Activated CD4-positive, alpha-beta T cell treated with anti-CD3 and anti-CD28 coated beads, Interleukin-2, amount 50 U/mL, for 4 hours (primary cell): ENCODE data around the gene NLN.
"Not testable (repeated sequence)": the region's sequence is repeated elsewhere in the genome, so short reads cannot be mapped to it uniquely, and the experiment has no call there.

Source experiments
- DNase-seq, 2 experiments: peaks; one replicate each; pipeline ENCODE4 v3.0.0-alpha.2; 2020

NLN gene

GRCh38 chr5:65721720-65722574, at the start of gene NLN, which contains the start of gene SGTB:
Gene NLN, plus strand, starts transcription at chr5:65722205. Its CDS starts 169 bp downstream, at chr5:65722374.
Gene SGTB, minus strand, starts transcription at chr5:65722109. Its CDS starts 1,302 bp downstream, at chr5:65720807.
- DNase-seq: peak; percentile 75 to 76

DNA sequence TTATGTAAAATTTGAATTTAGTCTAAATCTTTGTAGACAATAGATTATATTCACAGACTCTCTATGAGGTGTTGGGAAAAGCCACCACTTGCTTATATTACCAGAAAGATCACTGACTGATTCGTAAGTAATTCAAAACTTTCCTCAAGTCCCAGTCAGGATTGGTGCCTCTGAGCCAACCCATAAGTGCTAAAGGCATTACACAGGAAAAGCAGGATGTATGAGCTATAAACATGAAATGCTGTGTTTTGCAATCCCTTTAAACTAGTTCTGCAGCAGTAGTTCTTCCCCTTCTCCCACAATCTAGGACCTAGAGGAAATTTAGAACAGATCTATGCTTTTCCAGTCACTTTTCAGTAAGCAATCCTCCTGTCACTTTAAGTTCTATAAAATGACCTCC, 49.2 kb upstream of the NLN start:
- no peak for DNase-seq

- no peak for DNase-seq
Measured at GRCh38 chr5:65674749-65675148, 47.3 kb upstream of the NLN start.

DNA sequence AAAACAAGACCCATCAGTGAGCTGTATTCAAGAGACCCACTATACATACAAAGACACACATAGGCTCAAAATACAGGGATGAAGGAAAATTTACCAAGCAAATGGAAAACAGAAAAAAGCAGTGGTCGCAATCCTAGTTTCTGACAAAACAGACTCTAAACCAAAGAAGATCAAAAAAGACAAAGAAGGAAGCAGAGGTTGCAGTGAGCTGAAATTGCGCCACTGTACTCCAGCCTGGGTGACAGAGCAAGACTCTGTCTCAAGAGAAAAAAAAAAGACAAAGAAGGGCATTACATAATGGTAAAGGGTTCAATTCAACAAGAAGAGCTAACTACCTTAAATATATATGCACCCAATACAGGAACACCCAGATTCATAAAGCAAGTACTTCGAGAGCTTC, 45.9 kb upstream of the NLN start:
- DNase-seq: not testable (repeated sequence)

- no peak for DNase-seq
Measured at GRCh38 chr5:65682148-65682547, 39.9 kb upstream of the NLN start.

DNA sequence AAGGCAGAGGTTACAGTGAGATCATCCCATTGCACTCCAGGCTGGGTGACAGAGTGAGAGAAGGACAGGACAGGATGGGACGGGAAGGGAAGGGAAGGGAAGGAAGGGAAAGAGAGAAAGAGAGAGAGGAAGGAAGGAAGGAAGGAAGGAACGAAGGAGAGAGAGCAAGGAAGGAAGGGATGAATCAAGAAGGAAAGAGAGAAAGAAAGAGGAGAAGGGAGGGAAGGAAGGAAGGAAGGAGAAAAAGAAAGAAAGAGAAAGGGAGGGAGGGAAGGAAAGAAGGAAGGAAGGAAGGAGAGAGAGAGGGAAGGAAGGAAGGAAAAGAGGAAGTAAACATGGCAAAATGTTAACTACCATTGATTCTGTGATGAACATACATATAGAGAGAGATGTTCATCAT, 28.9 kb upstream of the NLN start:
- DNase-seq: no peak

GRCh38 chr5:65695162-65695755, 26.7 kb upstream of the NLN start:
- no peak for DNase-seq

DNA sequence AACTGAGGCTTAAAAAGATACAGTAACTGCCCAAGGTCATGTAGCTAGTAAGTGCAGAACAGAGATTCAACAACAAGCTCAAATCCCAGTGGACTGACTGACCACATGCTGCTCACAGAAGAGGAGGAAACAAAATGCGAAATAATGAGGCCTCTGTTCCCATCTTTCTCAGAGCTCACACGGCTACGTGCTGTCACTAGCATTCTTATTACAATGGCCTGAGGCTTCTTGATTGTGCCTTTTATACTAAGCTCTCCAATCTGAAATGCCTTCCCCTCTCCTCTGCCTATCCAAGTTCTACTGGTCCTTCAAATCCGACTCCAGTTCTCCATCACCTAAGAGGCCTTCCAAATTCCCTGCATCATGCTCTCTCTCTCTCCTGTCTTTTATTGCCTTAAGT, 26.1 kb upstream of the NLN start:
- no peak for DNase-seq

DNA sequence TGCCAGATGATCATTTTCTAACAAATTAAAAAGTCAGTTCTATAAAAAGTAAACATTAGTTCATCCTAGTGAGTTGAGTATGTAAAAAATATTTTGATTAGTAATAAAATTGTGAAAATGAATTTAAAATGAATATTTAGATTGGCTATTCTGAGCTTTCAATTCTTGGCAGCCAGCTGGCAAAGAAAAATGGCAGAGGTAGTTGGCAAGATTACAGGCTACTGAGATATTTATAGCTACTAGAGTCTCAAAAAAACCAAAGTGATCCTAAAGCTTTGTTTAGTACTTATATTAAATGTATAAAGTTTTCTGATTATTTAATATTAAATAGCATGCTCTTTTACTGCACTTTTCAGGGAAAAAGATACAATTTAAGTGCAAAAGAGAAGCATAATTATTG, 25.1 kb upstream of the NLN start:
- no peak for DNase-seq

DNA sequence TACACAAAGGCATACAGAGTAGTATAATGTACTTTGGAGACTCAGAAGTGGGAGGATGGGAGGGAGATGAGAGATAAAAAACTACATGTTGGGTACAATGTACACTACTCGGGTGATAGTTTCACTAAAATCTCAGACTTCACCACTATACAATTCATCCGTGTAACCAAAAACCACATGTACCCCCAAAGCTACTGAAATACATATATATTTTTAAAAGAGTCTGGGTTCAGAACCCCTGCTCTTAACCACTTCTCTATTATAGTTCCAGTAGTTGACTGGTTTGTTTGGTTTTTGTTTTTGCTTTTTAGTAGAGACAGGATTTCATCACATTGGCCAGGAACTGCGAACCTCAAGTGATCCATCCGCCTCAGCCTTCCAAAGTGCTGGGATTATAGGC, 22.7 kb upstream of the NLN start:
- DNase-seq: no peak

- DNase-seq: no peak
Measured at GRCh38 chr5:65702036-65702435, 20.0 kb upstream of the NLN start.

DNA sequence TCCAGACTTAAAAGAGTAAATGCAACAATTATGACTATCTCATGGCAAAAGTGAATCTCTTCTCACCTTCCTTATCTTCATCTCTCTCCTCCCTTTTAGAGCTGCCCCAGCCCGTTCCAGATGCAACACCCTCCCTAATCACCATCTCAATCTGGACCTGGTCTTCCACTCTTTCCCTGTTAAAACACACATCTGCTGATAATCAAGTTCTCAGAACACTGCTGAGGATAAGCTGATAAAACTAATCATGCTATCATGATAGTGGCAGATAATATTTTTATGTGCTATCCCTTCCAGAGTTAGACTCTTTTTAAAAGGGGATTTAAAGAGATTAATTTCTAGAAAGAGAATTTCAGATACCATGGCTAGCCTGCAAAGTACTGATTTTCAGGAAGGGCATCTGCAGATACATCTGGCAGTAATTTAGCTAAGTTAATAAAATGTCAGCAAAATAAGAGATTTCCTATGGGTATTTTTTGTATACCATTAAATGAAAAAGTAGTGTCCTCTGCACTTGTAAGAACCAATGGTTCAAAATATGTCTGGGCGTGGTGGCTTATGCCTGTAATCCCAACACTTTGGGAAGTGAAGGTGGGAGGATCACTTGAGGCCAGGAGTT, 17.3 kb upstream of the NLN start:
- DNase-seq: no peak

DNA sequence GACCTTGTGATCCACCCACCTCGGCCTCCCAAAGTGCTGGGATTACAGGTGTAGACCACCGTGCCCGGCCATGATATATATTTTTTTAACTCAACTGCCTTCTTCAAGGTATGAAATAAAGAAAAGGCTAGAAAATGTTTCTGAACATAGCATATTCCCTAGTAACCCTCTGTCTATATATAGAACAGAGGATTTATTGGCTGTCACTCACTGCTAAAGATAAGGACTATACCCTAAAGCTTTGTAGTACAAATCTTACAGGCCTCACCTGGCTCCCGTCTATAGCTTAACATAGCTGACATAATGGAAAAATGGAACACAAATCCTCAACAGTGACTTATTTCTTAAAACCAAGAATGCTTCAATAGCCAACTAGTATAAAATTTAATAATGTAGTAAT, 14.3 kb upstream of the NLN start:
- no peak for DNase-seq

- no peak for DNase-seq
Measured at GRCh38 chr5:65708145-65708544, 13.9 kb upstream of the NLN start.

DNA sequence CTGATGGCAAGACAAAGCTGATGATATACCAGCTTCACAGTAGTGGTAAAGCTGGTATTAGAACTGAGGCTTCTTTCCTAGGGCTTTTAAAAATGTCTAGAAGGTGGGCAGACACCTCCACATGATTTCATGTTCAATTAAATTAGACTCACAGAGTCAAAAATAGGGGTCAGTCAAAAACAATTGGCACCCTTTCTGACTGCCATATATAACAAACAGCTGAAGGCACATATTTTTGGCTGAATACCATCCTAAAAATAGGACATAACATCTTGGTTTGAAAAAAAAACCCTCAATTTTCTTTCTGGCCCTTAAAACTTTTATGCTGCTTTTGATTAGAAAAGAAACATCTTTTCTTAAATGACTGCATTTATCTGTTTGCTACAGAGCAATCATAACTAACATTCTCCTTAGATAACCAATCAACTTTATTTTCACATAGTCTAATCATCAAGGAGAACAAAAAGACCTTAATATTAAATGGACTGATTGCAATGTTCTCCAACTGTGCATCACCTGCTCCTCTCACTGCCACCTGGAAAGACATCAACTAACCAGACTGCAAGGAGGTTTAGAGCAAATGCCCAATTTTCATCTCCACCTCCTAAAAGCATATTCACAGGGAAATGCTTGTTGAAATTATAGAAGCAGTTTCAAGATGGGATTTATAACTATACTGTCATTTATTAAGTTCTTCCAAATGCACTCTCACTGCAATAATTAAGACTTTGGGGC, 3.3 kb upstream of the NLN start:
- DNase-seq: no peak

DNA sequence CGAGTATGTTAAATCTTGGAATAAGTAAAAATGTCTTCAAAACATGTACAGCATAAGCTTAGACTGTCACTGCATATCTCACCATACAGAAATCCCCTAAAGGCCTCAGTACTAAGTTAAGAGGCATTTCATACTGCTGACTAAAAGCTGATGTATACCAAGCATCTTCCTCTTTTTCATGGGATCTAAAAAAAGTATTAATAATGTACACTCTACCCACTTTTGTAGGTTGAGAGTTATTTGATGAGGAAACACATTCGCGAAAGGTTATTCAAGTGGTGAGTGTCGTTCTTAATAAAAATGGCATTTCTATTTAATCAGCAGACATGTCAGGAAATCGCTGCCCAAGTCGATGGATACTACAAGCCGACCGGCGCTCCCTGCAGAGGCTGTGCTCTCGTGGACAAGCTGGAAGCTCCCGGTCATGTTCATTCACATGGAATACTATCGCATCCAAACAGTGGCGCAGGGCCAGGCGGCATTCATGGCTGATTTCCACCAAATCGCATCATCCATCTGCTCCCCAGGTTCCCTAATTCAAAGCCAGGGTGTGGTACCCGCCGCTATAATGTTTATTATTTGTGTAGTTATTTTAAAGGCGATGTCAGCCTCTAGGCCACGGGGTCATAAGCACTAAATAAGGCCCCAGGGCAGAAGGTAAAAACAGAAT, 820 bp upstream of the NLN start:
- no peak for DNase-seq

DNA sequence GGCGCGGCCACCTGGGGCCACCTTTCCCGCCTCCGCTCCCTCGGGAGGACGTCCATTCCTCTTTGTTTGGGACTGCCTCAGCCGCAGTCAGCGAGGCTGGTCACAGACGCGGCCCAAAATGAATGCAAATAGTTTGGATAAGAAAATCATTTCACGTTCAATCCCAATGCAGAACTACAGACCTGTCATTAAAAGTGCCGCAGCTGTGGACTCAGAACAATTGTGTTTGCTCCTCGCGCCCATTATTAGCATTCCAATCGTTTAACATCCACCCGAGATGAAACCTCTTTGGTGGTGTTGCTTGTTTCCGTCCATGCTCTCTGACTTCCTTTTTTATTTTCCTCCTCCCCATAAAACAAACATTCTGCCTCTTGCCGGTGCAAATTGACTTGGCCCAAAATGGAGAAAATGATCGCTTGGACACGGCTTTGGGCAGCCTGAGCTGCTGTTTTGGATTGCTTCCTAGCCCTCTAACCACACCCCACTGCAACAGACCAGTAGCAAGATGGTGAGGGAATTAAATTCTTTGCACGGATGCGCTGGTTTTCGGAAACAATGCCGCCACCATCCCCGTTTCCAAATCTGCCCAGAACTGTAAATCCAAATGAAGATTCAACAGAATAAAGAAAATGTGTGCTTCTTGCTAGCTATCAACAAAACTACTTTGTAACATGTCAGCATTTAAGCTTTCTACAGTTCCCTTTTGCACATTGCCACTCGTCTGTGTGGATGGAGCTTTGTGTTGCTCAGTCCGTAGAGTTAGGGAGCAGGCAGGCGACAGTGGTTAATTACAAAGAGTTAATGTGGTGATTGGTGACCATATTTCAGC, 784 bp downstream of the NLN start:
- DNase-seq: no peak

DNA sequence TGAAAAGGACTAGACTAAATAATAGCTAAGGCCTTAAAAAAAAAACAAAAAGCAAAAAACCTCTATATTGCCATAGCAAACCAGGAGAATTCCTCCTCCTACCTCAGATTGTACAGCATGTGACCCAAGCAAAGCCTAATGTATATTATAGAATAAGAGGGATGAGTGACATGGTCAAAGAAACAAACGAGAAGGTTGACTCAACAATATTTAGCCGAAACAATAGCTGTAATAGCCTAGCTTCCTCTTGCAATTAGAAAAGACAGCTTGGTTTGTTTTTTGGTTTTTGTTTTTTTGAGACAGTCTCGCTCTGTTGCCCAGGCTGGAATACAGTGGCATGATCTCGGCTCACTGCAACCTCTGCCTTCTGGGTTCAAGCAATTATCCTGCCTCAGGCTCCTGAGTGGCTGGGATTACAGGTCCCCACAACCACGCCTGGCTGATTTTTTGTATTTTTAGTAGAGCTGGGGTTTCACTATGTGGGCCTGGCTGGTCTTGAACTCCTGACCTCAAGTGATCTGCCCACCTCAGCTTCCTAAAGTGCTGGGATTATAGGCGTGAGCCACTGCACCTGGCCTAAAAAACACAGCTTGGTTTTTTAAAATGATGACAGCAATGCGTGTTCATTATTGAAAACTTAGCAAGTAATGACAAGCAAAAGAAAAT, 5.6 kb downstream of the NLN start:
- DNase-seq: no peak

- no peak for DNase-seq
Measured at GRCh38 chr5:65728218-65728617, 6.2 kb downstream of the NLN start.

- DNase-seq: no peak
Measured at GRCh38 chr5:65730910-65731309, 8.9 kb downstream of the NLN start.

DNA sequence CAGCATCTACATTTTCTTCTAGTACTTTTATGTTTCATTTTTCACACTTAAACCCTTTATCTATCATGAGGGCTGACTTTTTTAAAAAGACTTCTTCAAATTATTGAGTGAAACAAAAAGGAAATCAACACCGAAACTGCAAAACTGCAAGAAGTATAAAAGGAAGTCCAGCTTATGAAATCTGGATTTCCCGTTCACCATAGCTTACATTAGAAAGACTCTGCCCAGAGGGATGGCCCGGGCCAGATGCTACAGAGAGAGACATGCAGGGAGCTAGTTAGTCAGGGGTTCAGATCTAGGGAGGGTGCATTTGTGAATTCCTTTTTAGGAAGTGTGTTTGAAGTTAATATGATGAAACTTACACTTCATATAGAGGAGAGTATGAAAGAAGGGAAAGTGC, 10.0 kb downstream of the NLN start:
- DNase-seq: not testable (repeated sequence)
